NT2/D1 (cell line): ENCODE results near the gene LDHAL6B.

ENCODE experiments used
- DNase-seq: peaks from one replicate; pipeline ENCODE4 v3.0.0-alpha.2; 2011; ENCODE audit warnings: low read depth, low spot score
- H3K27me3 ChIP-seq: 2 replicates; pipeline ENCODE4 v1.6.0; 2011; ENCODE audit warnings: mild to moderate bottlenecking; ENCODE audit not compliant: insufficient read length, insufficient read depth
- H3K36me3 ChIP-seq: 2 replicates; pipeline ENCODE4 v1.6.1; 2011; ENCODE audit warnings: mild to moderate bottlenecking, low read length, mixed read lengths; ENCODE audit not compliant: insufficient read depth, insufficient read length
- H3K4me1 ChIP-seq: 2 replicates; pipeline ENCODE4 v1.5.1; 2011; ENCODE audit not compliant: insufficient read depth, insufficient read length
- H3K4me3 ChIP-seq: 2 replicates; pipeline ENCODE4 v1.5.1; 2011; ENCODE audit warnings: low read depth; ENCODE audit not compliant: insufficient read length
- H3K9ac ChIP-seq: 2 replicates; pipeline ENCODE4 v1.6.0; 2011; ENCODE audit warnings: low read depth; ENCODE audit not compliant: insufficient read length
- H3K9me3 ChIP-seq: 2 replicates; pipeline ENCODE4 v1.5.1; 2011; ENCODE audit warnings: mild to moderate bottlenecking, low read length; ENCODE audit not compliant: insufficient read depth
- SUZ12 ChIP-seq: IDR thresholded peaks from 2 replicates; pipeline ENCODE4 v1.6.1; 2011; ENCODE audit not compliant: insufficient read length, insufficient read depth; ENCODE audit errors: extremely low read depth
- YY1 ChIP-seq: IDR thresholded peaks from 2 replicates; pipeline ENCODE4 v1.6.1; 2011; ENCODE audit not compliant: insufficient read length, insufficient read depth
- ZNF274 ChIP-seq: IDR thresholded peaks from 2 replicates; pipeline ENCODE4 v1.6.1; 2011; ENCODE audit warnings: mild to moderate bottlenecking, low read depth, low read length

Gene LDHAL6B

DNA sequence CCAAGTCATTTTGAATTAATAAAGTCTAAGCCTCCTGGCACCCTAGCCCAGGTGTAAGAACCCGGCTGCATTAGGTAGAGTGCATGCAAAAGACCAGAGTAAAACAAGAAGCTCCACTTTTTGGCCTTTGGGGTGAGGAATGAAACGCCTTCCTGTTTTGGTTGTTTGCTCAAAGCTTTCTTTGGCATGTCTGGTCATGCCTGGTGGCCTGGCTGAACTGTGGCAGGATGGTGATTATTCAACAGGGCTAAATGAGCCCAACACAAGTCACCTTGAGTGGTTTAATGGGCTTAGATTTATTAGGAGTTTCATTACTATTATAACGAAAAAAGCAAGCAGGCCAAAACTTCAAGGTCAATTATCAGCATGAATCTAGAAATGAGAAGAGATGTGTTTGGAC is 40.9 kb upstream of the LDHAL6B start:
- Histone ChIP-seq H3K9me3 (no peaks in the 10 kb centered on the region), H3K27me3 (no peaks in the 10 kb centered on the region), H3K4me1 (no peaks in the 10 kb centered on the region), H3K4me3 (no peak overlapping the region), H3K36me3 (peaks cover 43% of the 10 kb centered on the region), H3K9ac (no peak overlapping the region)
- TF ChIP-seq SUZ12: no peak
- TF ChIP-seq ZNF274: no peak
- no peak for TF ChIP-seq YY1
- no peak for DNase-seq

DNA sequence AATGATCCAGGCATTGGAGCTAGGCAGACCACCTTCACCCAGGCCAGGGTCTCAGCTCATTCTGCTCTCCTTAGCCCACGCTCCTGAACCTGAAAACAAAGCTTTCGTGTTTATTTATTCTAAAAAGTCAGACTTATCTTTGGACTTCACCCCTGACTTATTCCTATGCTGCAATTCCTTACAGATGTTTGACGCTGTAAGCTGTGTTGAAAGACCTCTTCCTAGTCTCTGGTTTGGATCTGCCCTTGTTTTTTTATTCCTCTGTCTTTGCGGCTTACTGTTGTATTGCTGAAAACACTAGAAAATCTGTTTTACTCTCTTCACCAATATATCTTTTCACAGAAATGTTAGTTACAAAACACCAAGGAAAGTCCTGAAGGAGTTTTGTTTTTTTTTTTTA is 40.5 kb upstream of the LDHAL6B start:
- no peaks in the 10 kb centered on the region for H3K4me1 ChIP-seq
- H3K9me3 ChIP-seq: no peaks in the 10 kb centered on the region
- H3K27me3 ChIP-seq: no peaks in the 10 kb centered on the region
- H3K36me3 ChIP-seq: peaks cover 43% of the 10 kb centered on the region
- TF ChIP-seq ZNF274 (no peak), YY1 (no peak), SUZ12 (no peak)
- no peak for DNase-seq
- H3K4me3 ChIP-seq: no peak overlapping the region
- H3K9ac ChIP-seq: no peak overlapping the region

DNA sequence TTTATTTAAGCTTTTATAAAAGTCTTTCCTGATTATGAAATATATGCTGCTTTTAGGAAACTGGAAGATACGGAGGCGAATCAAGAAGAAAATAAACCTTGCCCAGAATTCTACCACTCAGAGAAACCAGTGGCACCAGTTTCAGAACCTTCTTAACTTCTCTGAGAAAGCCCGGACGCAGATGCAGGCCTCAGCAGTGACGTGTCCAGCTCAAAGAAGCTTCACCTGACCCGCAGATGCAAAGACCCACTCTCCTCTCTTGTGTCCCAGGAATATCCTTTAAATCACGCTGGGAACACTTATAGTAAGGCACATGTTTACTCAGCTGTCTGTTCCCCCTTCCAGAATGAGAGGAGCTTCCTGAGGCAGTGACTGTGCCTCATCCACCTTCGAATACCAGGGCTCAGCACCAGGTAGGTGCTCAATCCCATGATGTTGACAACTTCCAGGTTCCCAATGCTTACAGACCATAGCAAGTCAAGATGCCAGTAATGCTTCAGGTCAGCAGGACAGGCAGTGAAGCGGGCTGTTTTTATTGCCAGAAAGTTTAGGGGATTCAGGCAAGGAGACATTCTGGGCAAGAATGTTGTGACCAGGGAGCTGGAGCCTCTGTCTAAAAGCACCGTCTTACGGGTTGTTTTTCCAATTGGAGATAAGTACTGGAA is 39.9 kb upstream of the LDHAL6B start:
- Histone ChIP-seq H3K9ac (no peak overlapping the region), H3K4me1 (no peaks in the 10 kb centered on the region), H3K4me3 (no peak overlapping the region), H3K27me3 (no peaks in the 10 kb centered on the region), H3K9me3 (no peaks in the 10 kb centered on the region), H3K36me3 (peaks cover 47% of the 10 kb centered on the region)
- no peak for DNase-seq
- TF ChIP-seq ZNF274: no peak
- no peak for TF ChIP-seq YY1
- no peak for TF ChIP-seq SUZ12

DNA sequence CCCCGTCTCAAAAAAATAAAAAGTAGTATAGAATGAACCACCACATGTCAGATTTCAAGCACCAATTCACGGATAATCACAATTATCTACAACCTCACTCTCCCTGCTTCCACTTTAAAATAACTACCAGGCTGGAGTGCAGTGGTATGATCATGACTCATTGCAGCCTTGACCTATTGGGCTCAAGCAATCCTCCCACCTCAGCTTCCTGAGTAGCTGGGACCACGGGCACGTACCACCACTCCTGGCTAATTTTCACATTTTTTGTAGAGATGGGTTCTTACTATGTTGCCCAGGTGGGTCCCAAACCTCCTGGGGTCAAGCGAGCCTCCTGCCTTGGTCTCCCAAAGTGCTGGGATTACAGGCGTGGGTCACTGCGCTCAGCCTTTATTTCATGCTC is 38.1 kb upstream of the LDHAL6B start:
- DNase-seq: no peak
- Histone ChIP-seq H3K9ac (no peak overlapping the region), H3K27me3 (no peaks in the 10 kb centered on the region), H3K4me1 (no peaks in the 10 kb centered on the region), H3K4me3 (no peak overlapping the region), H3K36me3 (peaks cover 49% of the 10 kb centered on the region), H3K9me3 (0 out of 2 replicates have a peak, but pooled peaks cover 4% of the 10 kb centered on the region)
- TF ChIP-seq ZNF274: no peak
- TF ChIP-seq SUZ12: no peak
- no peak for TF ChIP-seq YY1

DNA sequence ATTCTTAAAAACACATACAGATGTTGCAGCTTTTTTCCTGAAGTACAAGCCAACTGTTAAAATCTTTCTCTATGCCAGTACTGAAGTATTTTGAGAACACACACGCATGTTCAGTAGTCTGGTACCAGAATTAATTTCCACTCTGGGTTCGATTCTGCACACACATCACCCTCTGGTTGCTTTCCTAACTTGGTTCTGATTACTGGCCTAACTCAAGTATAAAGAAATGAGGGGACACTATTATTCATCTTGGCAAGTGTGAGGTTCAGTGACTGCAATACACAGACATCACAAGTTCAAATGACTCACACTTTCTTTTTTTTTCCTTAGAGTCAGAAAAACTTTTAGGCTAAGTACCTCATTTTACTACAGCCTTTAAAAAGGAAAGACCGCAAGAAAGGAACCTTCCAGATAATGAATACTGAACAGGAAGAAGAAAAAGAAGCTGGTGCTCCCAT is 37.4 kb upstream of the LDHAL6B start:
- Histone ChIP-seq H3K9ac (no peak overlapping the region), H3K36me3 (peaks cover 55% of the 10 kb centered on the region), H3K4me1 (no peaks in the 10 kb centered on the region), H3K9me3 (0 out of 2 replicates have a peak, but pooled peaks cover 5% of the 10 kb centered on the region), H3K27me3 (no peaks in the 10 kb centered on the region), H3K4me3 (no peak overlapping the region)
- TF ChIP-seq ZNF274 (no peak), SUZ12 (no peak), YY1 (no peak)
- DNase-seq: no peak

DNA sequence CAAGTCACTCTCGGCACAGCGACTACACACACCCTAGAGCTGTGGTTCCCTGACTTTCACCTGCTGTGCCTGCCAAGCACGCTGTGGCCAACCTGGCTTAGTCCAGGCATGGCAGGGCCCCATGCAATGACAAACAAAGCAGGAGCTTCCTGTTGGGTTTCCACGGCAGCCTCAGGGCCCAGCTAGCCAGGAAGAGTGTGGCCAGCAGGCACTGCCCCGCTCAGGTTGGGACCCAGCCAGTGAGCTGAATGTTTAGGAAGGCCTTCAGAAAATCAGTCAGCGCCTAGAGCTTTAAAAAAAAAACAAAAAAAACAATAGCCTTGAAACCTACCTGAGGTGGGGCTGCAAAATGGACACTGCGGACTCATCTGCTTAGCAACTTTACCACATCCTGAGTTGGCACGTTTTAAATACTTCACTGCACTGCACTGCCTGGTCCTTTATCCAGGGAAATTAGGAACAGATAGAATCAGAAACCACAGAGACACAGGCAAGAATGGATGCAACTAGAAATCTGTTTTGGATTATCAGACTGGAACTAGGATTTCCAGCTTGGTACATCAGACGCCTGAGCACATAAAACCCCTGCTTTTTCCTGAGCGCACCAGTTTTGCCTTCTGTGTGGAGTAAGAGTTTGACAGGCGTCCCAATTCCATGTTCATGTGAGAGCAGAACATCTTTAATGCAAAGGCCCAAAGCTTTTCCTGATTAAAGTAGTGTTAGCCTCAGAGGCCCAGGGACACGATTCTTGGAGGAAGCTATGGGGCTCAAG is 36.2 kb upstream of the LDHAL6B start:
- Histone ChIP-seq H3K27me3 (no peaks in the 10 kb centered on the region), H3K9me3 (0 out of 2 replicates have a peak, but pooled peaks cover 5% of the 10 kb centered on the region), H3K4me3 (no peak overlapping the region), H3K9ac (no peak overlapping the region), H3K4me1 (no peaks in the 10 kb centered on the region), H3K36me3 (peaks cover 53% of the 10 kb centered on the region)
- DNase-seq: no peak
- no peak for TF ChIP-seq YY1
- no peak for TF ChIP-seq ZNF274
- no peak for TF ChIP-seq SUZ12

DNA sequence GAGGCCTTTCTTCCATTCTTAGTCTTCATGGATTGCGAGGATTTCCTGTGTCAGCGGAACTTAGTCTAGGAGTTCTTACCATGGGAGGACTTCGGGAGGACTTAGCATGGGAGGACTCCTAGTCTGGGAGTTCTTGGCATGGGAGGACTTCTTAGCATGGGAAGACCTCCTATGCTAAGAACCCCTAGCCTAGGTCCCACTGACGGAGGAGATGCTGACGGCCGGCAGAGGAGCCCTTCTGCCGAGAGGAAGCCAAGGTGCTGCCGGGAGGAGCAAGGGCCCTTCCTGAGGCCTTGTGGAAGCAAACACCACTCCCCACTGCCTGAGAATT is 35.6 kb upstream of the LDHAL6B start:
- H3K36me3 ChIP-seq: peaks cover 48% of the 10 kb centered on the region
- no peak overlapping the region for H3K9ac ChIP-seq
- no peak for DNase-seq
- no peak for TF ChIP-seq ZNF274
- no peak for TF ChIP-seq YY1
- no peak for TF ChIP-seq SUZ12
- no peaks in the 10 kb centered on the region for H3K4me1 ChIP-seq
- no peaks in the 10 kb centered on the region for H3K27me3 ChIP-seq
- H3K9me3 ChIP-seq: 0 out of 2 replicates have a peak, but pooled peaks cover 5% of the 10 kb centered on the region
- H3K4me3 ChIP-seq: no peak overlapping the region
